Vagina (tissue), 2 donors: ENCODE data around the gene IVD.

Experiments used
- CTCF ChIP-seq, 3 experiments: fragments of 450-650 bp in 2 of 3; fragments of 200-600 bp in 1 of 3; sonication (generic) in 1 of 3; IDR thresholded peaks; one replicate each; pipeline ENCODE4 v1.5.1; 2017 to 2019; ENCODE audit warnings: antibody characterized with exemption in 3 of 3, mild to moderate bottlenecking in 2 of 3, moderate library complexity in 2 of 3
- POLR2AphosphoS5 ChIP-seq, 2 donors: sonication (generic); formaldehyde crosslinking; IDR thresholded peaks; one replicate each; pipeline ENCODE4 v1.9.0; 2017; ENCODE audit warnings: antibody characterized with exemption in 2 of 2, mild to moderate bottlenecking in 2 of 2, low read depth in 1 of 2; ENCODE audit not compliant: insufficient read depth in 1 of 2

GRCh38 chr15:40463886-40464545, 58.4 kb downstream of the IVD start:
- TF ChIP-seq CTCF (IDR thresholded peaks at IDR 0.05) (no peak), POLR2AphosphoS5 (IDR thresholded peaks at IDR 0.05; ENCODE audit: insufficient read depth in 1 of 2, low read depth in 1 of 2) (no peak)
